ENCODE measurements around the gene TMEM140. TPM values are rescaled to one million over a fixed set of nuclear protein-coding genes. Genes with fewer than 3 reads are reported as not detected.
"Not testable (repeated sequence)": the region's sequence is repeated elsewhere in the genome, so short reads cannot be mapped to it uniquely, and the experiment has no call there.

The TMEM140 gene
- total and polyA plus RNA-seq, 2 experiments from 2014 or later: 1.6 to 6.1 TPM

- no peak overlapping the region for H3K27ac ChIP-seq
- no peak overlapping the region for H2AFZ ChIP-seq
- no peaks in the 10 kb centered on the region for H3K9me3 ChIP-seq (ENCODE audit: low read depth)
- H3K79me2 ChIP-seq (ENCODE audit: insufficient read depth): no peaks in the 10 kb centered on the region
- WGBS, 2 experiments (ENCODE audit: low coverage in 1 of 2, low lambda C conversion rate in 2 of 2, missing lambda C conversion rate in 2 of 2): 59 to 69% methylated on average over 6 of the region's 6 CpGs
- no peaks in the 10 kb centered on the region for H4K20me1 ChIP-seq (ENCODE audit: insufficient read depth)
- no peak overlapping the region for H3K4me2 ChIP-seq (ENCODE audit: unreplicated experiment)
- in situ Hi-C loops (cut with MboI): no loop called here
- no peaks in the 10 kb centered on the region for H3F3A ChIP-seq (ENCODE audit: insufficient read depth)
- DNase-seq: no peak
- no peaks in the 10 kb centered on the region for H3K4me1 ChIP-seq (ENCODE audit: insufficient read depth)
- H3K27me3 ChIP-seq (replicated peaks; ENCODE audit: insufficient read depth): no peaks in the 10 kb centered on the region
- no peak overlapping the region for H3K9ac ChIP-seq
- TF ChIP-seq EZH2phosphoT487 (IDR thresholded peaks at IDR 0.05; ENCODE audit: insufficient read depth, low read depth) (no peak), EZH2 (IDR thresholded peaks at IDR 0.05; ENCODE audit: insufficient read depth, poor library complexity, severe bottlenecking) (no peak)
- no peaks in the 10 kb centered on the region for H3K9me2 ChIP-seq (ENCODE audit: insufficient read depth)
- no peaks in the 10 kb centered on the region for H3K36me3 ChIP-seq (ENCODE audit: low read depth)
- no peak overlapping the region for H3K4me3 ChIP-seq
Observed at GRCh38 chr7:135121868-135122267, 26.0 kb upstream of the TMEM140 start.

DNA sequence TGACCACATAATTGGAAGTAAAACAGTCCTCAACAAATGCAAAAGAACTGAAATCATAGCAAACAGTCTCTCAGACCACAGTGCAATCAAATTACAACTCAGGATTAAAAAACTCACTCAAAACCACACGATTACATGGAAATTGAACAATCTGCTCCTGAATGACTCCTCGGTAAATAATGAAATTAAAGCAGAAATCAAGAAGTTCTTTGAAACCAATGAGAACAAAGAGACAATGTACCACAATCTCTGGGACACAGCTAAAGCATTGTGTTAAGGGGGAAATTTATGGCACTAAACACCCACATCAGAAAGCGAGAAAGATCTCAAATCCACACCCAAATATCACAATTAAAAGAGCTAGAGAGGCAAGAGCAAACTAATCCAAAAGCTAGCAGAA, 23.2 kb upstream of the TMEM140 start:
- WGBS, 2 experiments (ENCODE audit: low coverage in 1 of 2, low lambda C conversion rate in 2 of 2, missing lambda C conversion rate in 2 of 2): 32 to 45% methylated on average over 3 of the region's 3 CpGs
- not testable (repeated sequence) for DNase-seq

DNA sequence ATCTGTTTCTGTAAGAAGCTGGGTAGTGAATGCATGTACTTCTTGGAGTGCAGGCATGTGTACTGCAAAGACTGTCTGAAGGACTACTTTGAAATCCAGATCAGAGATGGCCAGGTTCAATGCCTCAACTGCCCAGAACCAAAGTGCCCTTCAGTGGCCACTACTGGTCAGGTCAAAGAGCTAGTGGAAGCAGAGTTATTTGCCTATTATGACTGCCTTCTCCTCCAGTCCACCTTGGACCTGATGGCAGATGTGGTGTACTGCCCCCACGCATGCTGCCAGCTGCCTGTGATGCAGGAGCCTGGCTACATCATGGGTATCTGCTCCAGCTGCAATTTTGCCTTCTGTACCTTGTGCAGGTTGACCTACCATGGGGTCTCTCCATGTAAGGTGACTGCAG, 18.9 kb upstream of the TMEM140 start:
- H3K27me3 ChIP-seq (replicated peaks; ENCODE audit: insufficient read depth): no peaks in the 10 kb centered on the region
- H3K4me2 ChIP-seq (ENCODE audit: unreplicated experiment): no peak overlapping the region
- H3K4me1 ChIP-seq (ENCODE audit: insufficient read depth): no peaks in the 10 kb centered on the region
- TF ChIP-seq EZH2phosphoT487 (IDR thresholded peaks at IDR 0.05; ENCODE audit: insufficient read depth, low read depth): no peak
- no peak for TF ChIP-seq EZH2 (IDR thresholded peaks at IDR 0.05; ENCODE audit: insufficient read depth, poor library complexity, severe bottlenecking)
- no peak overlapping the region for H2AFZ ChIP-seq
- in situ Hi-C loops (cut with MboI): no loop called here
- no peak overlapping the region for H3K27ac ChIP-seq
- H3K79me2 ChIP-seq (ENCODE audit: insufficient read depth): no peaks in the 10 kb centered on the region
- H4K20me1 ChIP-seq (ENCODE audit: insufficient read depth): no peaks in the 10 kb centered on the region
- DNase-seq: no peak
- H3K9me3 ChIP-seq (ENCODE audit: low read depth): no peaks in the 10 kb centered on the region
- H3K9ac ChIP-seq: no peak overlapping the region
- 72 to 85% methylated on average over 1 of the region's 1 CpG for WGBS, 2 experiments (ENCODE audit: low coverage in 1 of 2, low lambda C conversion rate in 2 of 2, missing lambda C conversion rate in 2 of 2)
- H3K9me2 ChIP-seq (ENCODE audit: insufficient read depth): no peaks in the 10 kb centered on the region
- H3K36me3 ChIP-seq (ENCODE audit: low read depth): no peaks in the 10 kb centered on the region
- no peaks in the 10 kb centered on the region for H3F3A ChIP-seq (ENCODE audit: insufficient read depth)
- H3K4me3 ChIP-seq: no peak overlapping the region

More for the DNA sequence above, 23.2 kb upstream of the TMEM140 start:
- H2AFZ ChIP-seq; H4K20me1 ChIP-seq (ENCODE audit: insufficient read depth); H3K27ac ChIP-seq; H3K9ac ChIP-seq; H3K27me3 ChIP-seq (replicated peaks; ENCODE audit: insufficient read depth); H3K4me2 ChIP-seq (ENCODE audit: unreplicated experiment); H3K4me3 ChIP-seq; H3K4me1 ChIP-seq (ENCODE audit: insufficient read depth); H3K9me2 ChIP-seq (ENCODE audit: insufficient read depth); H3K9me3 ChIP-seq (ENCODE audit: low read depth); H3F3A ChIP-seq (ENCODE audit: insufficient read depth); H3K79me2 ChIP-seq (ENCODE audit: insufficient read depth); H3K36me3 ChIP-seq (ENCODE audit: low read depth); in situ Hi-C loops (cut with MboI): not testable (repeated sequence)

GRCh38 chr7:135129579-135129978, 18.3 kb upstream of the TMEM140 start:
- TF ChIP-seq EZH2 (IDR thresholded peaks at IDR 0.05; ENCODE audit: insufficient read depth, poor library complexity, severe bottlenecking) (no peak), EZH2phosphoT487 (IDR thresholded peaks at IDR 0.05; ENCODE audit: insufficient read depth, low read depth) (no peak)
- Histone ChIP-seq H3K4me1 (ENCODE audit: insufficient read depth) (no peaks in the 10 kb centered on the region), H3K9me3 (ENCODE audit: low read depth) (no peaks in the 10 kb centered on the region), H3K4me2 (ENCODE audit: unreplicated experiment) (no peak overlapping the region), H3K79me2 (ENCODE audit: insufficient read depth) (no peaks in the 10 kb centered on the region), H4K20me1 (ENCODE audit: insufficient read depth) (no peaks in the 10 kb centered on the region), H3K27me3 (replicated peaks; ENCODE audit: insufficient read depth) (no peaks in the 10 kb centered on the region), H3F3A (ENCODE audit: insufficient read depth) (no peaks in the 10 kb centered on the region), H3K27ac (no peak overlapping the region), H3K36me3 (ENCODE audit: low read depth) (no peaks in the 10 kb centered on the region), H2AFZ (no peak overlapping the region), H3K9me2 (ENCODE audit: insufficient read depth) (no peaks in the 10 kb centered on the region), H3K4me3 (no peak overlapping the region), H3K9ac (no peak overlapping the region)
- in situ Hi-C loops (cut with MboI): no loop called here
- DNase-seq: no peak

DNA sequence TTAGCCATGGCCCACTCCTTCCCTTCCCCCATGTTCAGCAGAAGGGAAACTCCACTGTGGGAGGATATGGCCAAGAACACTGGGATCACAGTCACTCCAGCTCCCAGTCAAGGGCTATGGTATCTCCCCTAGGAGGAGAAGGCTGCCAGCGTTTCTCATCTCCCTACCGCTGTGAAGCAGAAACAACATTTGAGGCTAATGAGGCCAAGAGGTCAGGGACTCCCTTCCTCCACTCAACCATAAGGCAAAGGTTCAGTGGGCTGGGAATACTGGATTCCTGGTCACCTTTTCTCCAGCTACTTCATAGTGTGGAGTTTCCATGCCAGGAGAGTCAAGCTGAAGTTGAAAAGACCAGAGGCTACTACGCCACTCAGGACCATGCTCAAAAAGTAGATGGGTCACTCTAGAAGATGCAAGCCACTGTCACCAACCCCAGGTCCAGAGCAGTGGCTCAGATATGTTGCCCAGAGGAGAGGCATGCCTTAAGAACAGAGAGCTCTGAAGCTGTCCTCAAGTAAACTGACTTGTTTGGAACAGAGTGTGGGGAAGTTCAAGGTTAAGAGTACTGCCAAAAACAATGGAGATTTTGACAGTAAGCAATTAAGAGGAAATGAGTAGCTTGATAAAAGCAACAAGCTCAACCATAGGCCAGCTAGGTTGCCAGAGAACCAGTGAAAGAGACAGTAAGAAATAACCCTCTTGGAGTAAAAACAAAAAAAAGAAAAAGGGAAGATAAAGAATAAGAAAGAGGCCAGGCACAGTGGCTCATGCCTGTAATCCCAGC, 3.8 kb upstream of the TMEM140 start:
- H3K4me1 ChIP-seq (ENCODE audit: insufficient read depth): 0 out of 2 replicates have a peak, but pooled peaks cover 4% of the 10 kb centered on the region
- no peaks in the 10 kb centered on the region for H3K9me3 ChIP-seq (ENCODE audit: low read depth)
- in situ Hi-C loops (cut with MboI): no loop called here
- no peak for DNase-seq
- no peak overlapping the region for H3K4me3 ChIP-seq
- no peak overlapping the region for H2AFZ ChIP-seq
- no peak overlapping the region for H3K9ac ChIP-seq
- H3K27me3 ChIP-seq (replicated peaks; ENCODE audit: insufficient read depth): no peaks in the 10 kb centered on the region
- H3K79me2 ChIP-seq (ENCODE audit: insufficient read depth): no peaks in the 10 kb centered on the region
- no peaks in the 10 kb centered on the region for H3K9me2 ChIP-seq (ENCODE audit: insufficient read depth)
- no peaks in the 10 kb centered on the region for H4K20me1 ChIP-seq (ENCODE audit: insufficient read depth)
- WGBS, 2 experiments (ENCODE audit: low coverage in 1 of 2, low lambda C conversion rate in 2 of 2, missing lambda C conversion rate in 2 of 2): 84 to 86% methylated on average over 3 of the region's 3 CpGs
- H3K4me2 ChIP-seq (ENCODE audit: unreplicated experiment): no peak overlapping the region
- no peaks in the 10 kb centered on the region for H3F3A ChIP-seq (ENCODE audit: insufficient read depth)
- H3K27ac ChIP-seq: no peak overlapping the region
- TF ChIP-seq EZH2 (IDR thresholded peaks at IDR 0.05; ENCODE audit: insufficient read depth, poor library complexity, severe bottlenecking) (no peak), EZH2phosphoT487 (IDR thresholded peaks at IDR 0.05; ENCODE audit: insufficient read depth, low read depth) (no peak)
- no peaks in the 10 kb centered on the region for H3K36me3 ChIP-seq (ENCODE audit: low read depth)

All from GM23248 (cell line).